K562 (cell line): ENCODE measurements around the gene YPEL5. TPM values are rescaled to one million over a fixed set of nuclear protein-coding genes. Genes with fewer than 3 reads are reported as not detected.

Experiments used
- ARID1B ChIP-seq: fragments of 450-650 bp; IDR thresholded peaks from 2 replicates; pipeline ENCODE4 v1.6.1; 2016; ENCODE audit warnings: antibody characterized with exemption, mild to moderate bottlenecking, inconsistent platforms
- ATF7 ChIP-seq: fragments of 450-650 bp; IDR thresholded peaks from 2 replicates; pipeline ENCODE4 v1.7.1; 2014; ENCODE audit warnings: mild to moderate bottlenecking, moderate library complexity
- BDP1 ChIP-seq: IDR thresholded peaks from 3 replicates; pipeline ENCODE4 v1.6.1; 2011; ENCODE audit not compliant: insufficient read length, insufficient read depth
- BRD4 ChIP-seq: fragments of 200-600 bp; sonication (generic); IDR thresholded peaks from 2 replicates; pipeline ENCODE4 v1.6.1; 2017; ENCODE audit warnings: inconsistent platforms
- CBX1 ChIP-seq: sonication (generic); IDR thresholded peaks from 2 replicates; pipeline ENCODE4 v1.6.1; 2016; ENCODE audit warnings: antibody characterized with exemption, low read depth, mild to moderate bottlenecking
- FOXP1 ChIP-seq: sonication (generic); formaldehyde crosslinking; IDR thresholded peaks from 2 replicates; pipeline ENCODE4 v1.8.0; 2022; ENCODE audit warnings: mild to moderate bottlenecking, missing genetic modification reagents
- IRF2 ChIP-seq: sonication (generic); formaldehyde crosslinking; IDR thresholded peaks from 2 replicates; pipeline ENCODE4 v1.8.1; 2022; ENCODE audit warnings: mild to moderate bottlenecking, missing genetic modification reagents
- KLF16 ChIP-seq: IDR thresholded peaks from 2 replicates; pipeline ENCODE4 v1.6.1; 2016; ENCODE audit warnings: antibody characterized with exemption
- MEF2A ChIP-seq: IDR thresholded peaks from 2 replicates; pipeline ENCODE4 v1.6.1; 2011; ENCODE audit warnings: low read depth, mild to moderate bottlenecking, low read length, moderate library complexity; ENCODE audit not compliant: control insufficient read depth
- NONO ChIP-seq, 2 experiments: fragments of 200-400 bp in 1 of 2; fragments of 450-650 bp in 1 of 2; formaldehyde crosslinking in 1 of 2; IDR thresholded peaks; 2 replicates each; pipeline ENCODE4 v1.6.1; 2017; ENCODE audit warnings: low read depth in 2 of 2, mild to moderate bottlenecking in 2 of 2, moderate library complexity in 2 of 2, low read length in 1 of 2
- PHF21A ChIP-seq: fragments of 450-650 bp; IDR thresholded peaks from 2 replicates; pipeline ENCODE4 v1.6.1; 2017; ENCODE audit warnings: low read depth, borderline replicate concordance
- POLR2AphosphoS2 ChIP-seq: IDR thresholded peaks from 2 replicates; pipeline ENCODE4 v1.6.1; 2012; ENCODE audit warnings: low read length, improper control_type of control experiment
- RBM17 ChIP-seq: fragments of 200-400 bp; formaldehyde crosslinking; IDR thresholded peaks from 2 replicates; pipeline ENCODE4 v1.6.1; 2017; ENCODE audit warnings: low read depth, mild to moderate bottlenecking, low read length, borderline replicate concordance
- SRSF7 ChIP-seq: fragments of 200-400 bp; formaldehyde crosslinking; optimal IDR thresholded peaks from 2 replicates; pipeline ENCODE3; 2017; ENCODE audit warnings: mild to moderate bottlenecking, low read depth, low read length
- TBP ChIP-seq: optimal IDR thresholded peaks from 2 replicates; pipeline ENCODE3; 2011; ENCODE audit warnings: low read depth, low read length, improper control_type of control experiment
- ZC3H4 ChIP-seq: sonication (generic); formaldehyde crosslinking; IDR thresholded peaks from 2 replicates; pipeline ENCODE4 v1.9.0; 2021; ENCODE audit warnings: missing genetic modification reagents, borderline replicate concordance
- ZFX ChIP-seq: sonication (generic); formaldehyde crosslinking; IDR thresholded peaks from 2 replicates; pipeline ENCODE4 v1.8.0; 2022; ENCODE audit warnings: mild to moderate bottlenecking, missing genetic modification reagents, moderate library complexity
- ZNF224 ChIP-seq: sonication (generic); formaldehyde crosslinking; IDR thresholded peaks from 2 replicates; pipeline ENCODE4 v1.8.0; 2022; ENCODE audit warnings: mild to moderate bottlenecking, missing genetic modification reagents
- ZNF263 ChIP-seq: sonication (generic); formaldehyde crosslinking; IDR thresholded peaks from 2 replicates; pipeline ENCODE4 v1.8.0; 2022; ENCODE audit warnings: mild to moderate bottlenecking, missing genetic modification reagents, borderline replicate concordance
- ZNF507 ChIP-seq: conservative IDR thresholded peaks from 2 replicates; pipeline ENCODE4 v1.6.1; 2017; ENCODE audit warnings: missing genetic modification characterization, missing compliant biosample characterization
- polyA plus RNA-seq, 8 experiments: library from polyadenylated mRNA; depleted of rRNA in 4 of 8; stranded (reverse) in 5 of 8; unstranded in 3 of 8; fragments of >200 nt; fragmentation: Nextera tagmentation in 2 of 8; fragmentation: Illumina TruSeq in 1 of 8; extraction: Ambion mirVana in 2 of 8; extraction: Trizol in 1 of 8; gene quantifications; 2 replicates each; pipeline versions ENCODE4 v1.2.1 to v1.2.3, GENCODE V29; 2011 to 2014; ENCODE audit warnings: inconsistent platforms in 1 of 8, missing spikeins in 1 of 8
- total RNA-seq, 7 experiments: library from RNA; depleted of rRNA in 6 of 7; stranded (reverse); fragments of >200 nt in 6 of 7; fragmentation: Illumina TruSeq in 2 of 7; extraction: Trizol in 2 of 7; gene quantifications; 2 replicates each; pipeline versions ENCODE4 v1.2.1 to v1.2.3, GENCODE V29; 2011 to 2021; ENCODE audit warnings: low replicate concordance in 1 of 7
- TF ChIP-seq, protein P1 (sequence below), 2 experiments: fragments of 450-650 bp; conservative IDR thresholded peaks; 2 replicates each; pipeline ENCODE4 v1.6.1; 2017; ENCODE audit warnings: mild to moderate bottlenecking in 2 of 2, moderate library complexity in 2 of 2
- TF ChIP-seq, protein P2 (sequence below): sonication (generic); IDR thresholded peaks from 2 replicates; pipeline ENCODE4 v1.6.1; 2016
- TF ChIP-seq, protein P3 (sequence below): fragments of 250-450 bp; sonication (Bioruptor Pico); IDR thresholded peaks from 2 replicates; pipeline ENCODE4 v1.4.0; 2020

Gene YPEL5
- total and polyA plus RNA-seq, 9 of the 15 experiments (the other 6 are each of a cell fraction or from before 2014, with no cell fraction given) = 5.4 to 34.4 (median 12.3) TPM

DNA sequence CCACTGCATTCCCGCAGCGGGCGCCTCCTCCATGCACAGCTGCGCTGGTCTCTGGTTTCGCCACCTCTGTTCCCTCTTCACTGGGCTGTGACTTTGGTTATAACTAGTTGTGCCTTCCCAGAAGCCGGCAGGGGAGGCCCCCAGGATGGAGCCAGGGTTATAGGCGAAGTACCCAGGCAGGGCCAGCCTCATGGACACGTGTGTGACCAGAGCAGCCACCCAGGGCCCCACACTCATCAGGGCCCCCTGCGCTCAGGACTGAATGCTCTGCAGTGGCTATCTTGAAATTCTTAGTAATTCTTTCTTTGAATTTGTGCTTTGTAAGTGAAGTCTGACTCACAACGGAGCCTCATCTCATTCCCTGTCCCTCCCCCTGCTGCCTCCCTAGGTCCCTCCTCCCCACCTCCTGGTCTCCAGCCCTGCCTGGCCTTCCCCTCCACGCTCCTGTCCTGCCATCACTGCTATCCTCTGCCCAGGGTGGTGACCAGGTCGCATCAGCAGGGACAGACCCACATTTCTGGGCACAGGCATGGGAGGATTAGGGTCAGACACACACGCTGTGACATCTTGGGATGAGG, 46.4 kb downstream of the YPEL5 start (continued):
- TF ChIP-seq ZC3H4 (CRISPR knock-in tag) (no peak), RBM17 (no peak), FOXP1 (CRISPR knock-in tag) (no peak), NONO (IDR thresholded peaks at IDR 0.05; ENCODE audit: low read depth in 2 of 2, low read length in 1 of 2) (no peak), PHF21A (no peak), CBX1 (no peak), SRSF7 (no peak), ATF7 (no peak), ZNF263 (CRISPR knock-in tag) (peak; percentile 84), ARID1B (peak; percentile 59), KLF16 (no peak), ZNF224 (no peak), MEF2A (no peak), BRD4 (no peak), POLR2AphosphoS2 (no peak), TBP (no peak), ZNF507 (no peak), BDP1 (no peak), ZFX (CRISPR knock-in tag) (no peak), IRF2 (CRISPR knock-in tag) (no peak)
- TF ChIP-seq, protein P1, sequence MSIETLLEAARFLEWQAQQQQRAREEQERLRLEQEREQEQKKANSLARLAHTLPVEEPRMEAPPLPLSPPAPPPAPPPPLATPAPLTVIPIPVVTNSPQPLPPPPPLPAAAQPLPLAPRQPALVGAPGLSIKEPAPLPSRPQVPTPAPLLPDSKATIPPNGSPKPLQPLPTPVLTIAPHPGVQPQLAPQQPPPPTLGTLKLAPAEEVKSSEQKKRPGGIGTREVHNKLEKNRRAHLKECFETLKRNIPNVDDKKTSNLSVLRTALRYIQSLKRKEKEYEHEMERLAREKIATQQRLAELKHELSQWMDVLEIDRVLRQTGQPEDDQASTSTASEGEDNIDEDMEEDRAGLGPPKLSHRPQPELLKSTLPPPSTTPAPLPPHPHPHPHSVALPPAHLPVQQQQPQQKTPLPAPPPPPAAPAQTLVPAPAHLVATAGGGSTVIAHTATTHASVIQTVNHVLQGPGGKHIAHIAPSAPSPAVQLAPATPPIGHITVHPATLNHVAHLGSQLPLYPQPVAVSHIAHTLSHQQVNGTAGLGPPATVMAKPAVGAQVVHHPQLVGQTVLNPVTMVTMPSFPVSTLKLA (conservative IDR thresholded peaks at IDR 0.05) = peak; percentile 40 to 59; a peak in 2 of 4 replicates
- TF ChIP-seq, protein P2, sequence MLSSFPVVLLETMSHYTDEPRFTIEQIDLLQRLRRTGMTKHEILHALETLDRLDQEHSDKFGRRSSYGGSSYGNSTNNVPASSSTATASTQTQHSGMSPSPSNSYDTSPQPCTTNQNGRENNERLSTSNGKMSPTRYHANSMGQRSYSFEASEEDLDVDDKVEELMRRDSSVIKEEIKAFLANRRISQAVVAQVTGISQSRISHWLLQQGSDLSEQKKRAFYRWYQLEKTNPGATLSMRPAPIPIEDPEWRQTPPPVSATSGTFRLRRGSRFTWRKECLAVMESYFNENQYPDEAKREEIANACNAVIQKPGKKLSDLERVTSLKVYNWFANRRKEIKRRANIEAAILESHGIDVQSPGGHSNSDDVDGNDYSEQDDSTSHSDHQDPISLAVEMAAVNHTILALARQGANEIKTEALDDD = peak; percentile 78
- TF ChIP-seq, protein P3, sequence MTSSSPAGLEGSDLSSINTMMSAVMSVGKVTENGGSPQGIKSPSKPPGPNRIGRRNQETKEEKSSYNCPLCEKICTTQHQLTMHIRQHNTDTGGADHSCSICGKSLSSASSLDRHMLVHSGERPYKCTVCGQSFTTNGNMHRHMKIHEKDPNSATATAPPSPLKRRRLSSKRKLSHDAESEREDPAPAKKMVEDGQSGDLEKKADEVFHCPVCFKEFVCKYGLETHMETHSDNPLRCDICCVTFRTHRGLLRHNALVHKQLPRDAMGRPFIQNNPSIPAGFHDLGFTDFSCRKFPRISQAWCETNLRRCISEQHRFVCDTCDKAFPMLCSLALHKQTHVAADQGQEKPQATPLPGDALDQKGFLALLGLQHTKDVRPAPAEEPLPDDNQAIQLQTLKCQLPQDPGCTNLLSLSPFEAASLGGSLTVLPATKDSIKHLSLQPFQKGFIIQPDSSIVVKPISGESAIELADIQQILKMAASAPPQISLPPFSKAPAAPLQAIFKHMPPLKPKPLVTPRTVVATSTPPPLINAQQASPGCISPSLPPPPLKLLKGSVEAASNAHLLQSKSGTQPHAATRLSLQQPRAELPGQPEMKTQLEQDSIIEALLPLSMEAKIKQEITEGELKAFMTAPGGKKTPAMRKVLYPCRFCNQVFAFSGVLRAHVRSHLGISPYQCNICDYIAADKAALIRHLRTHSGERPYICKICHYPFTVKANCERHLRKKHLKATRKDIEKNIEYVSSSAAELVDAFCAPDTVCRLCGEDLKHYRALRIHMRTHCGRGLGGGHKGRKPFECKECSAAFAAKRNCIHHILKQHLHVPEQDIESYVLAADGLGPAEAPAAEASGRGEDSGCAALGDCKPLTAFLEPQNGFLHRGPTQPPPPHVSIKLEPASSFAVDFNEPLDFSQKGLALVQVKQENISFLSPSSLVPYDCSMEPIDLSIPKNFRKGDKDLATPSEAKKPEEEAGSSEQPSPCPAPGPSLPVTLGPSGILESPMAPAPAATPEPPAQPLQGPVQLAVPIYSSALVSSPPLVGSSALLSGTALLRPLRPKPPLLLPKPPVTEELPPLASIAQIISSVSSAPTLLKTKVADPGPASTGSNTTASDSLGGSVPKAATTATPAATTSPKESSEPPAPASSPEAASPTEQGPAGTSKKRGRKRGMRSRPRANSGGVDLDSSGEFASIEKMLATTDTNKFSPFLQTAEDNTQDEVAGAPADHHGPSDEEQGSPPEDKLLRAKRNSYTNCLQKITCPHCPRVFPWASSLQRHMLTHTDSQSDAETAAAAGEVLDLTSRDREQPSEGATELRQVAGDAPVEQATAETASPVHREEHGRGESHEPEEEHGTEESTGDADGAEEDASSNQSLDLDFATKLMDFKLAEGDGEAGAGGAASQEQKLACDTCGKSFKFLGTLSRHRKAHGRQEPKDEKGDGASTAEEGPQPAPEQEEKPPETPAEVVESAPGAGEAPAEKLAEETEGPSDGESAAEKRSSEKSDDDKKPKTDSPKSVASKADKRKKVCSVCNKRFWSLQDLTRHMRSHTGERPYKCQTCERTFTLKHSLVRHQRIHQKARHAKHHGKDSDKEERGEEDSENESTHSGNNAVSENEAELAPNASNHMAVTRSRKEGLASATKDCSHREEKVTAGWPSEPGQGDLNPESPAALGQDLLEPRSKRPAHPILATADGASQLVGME (CRISPR knock-in tag) = no peak
